DMS153 (cell line): Measurements from ENCODE around the gene PMCH.
"Not testable (repeated sequence)": the region's sequence is repeated elsewhere in the genome, so short reads cannot be mapped to it uniquely, and the experiment has no call there.

ENCODE experiments used
- DNase-seq: peaks from one replicate; lab custom pipeline; 2025; lab: John Stamatoyannopoulos, UW

The PMCH gene

GRCh38 chr12:102197789-102198188, at the start of gene PMCH:
Gene PMCH, minus strand, starts transcription at chr12:102197833. Its CDS starts 63 bp downstream, at chr12:102197770.
- no peak for DNase-seq

- not testable (repeated sequence) for DNase-seq
These were observed 43.2 kb upstream of the PMCH start for GRCh38 chr12:102240859-102241258.

GRCh38 chr12:102234599-102234998, 37.0 kb upstream of the PMCH start:
- no peak for DNase-seq

GRCh38 chr12:102232446-102232845, 34.8 kb upstream of the PMCH start:
- no peak for DNase-seq

- no peak for DNase-seq
These were observed 34.4 kb upstream of the PMCH start for GRCh38 chr12:102232036-102232435.

GRCh38 chr12:102227954-102228353, 30.3 kb upstream of the PMCH start:
- no peak for DNase-seq

- DNase-seq = no peak
These were observed 23.1 kb upstream of the PMCH start for GRCh38 chr12:102220736-102221135.

GRCh38 chr12:102215992-102216691, 18.5 kb upstream of the PMCH start:
- no peak for DNase-seq

GRCh38 chr12:102204025-102204424, 6.4 kb upstream of the PMCH start:
- DNase-seq = no peak

- no peak for DNase-seq
These were observed 4.9 kb upstream of the PMCH start for GRCh38 chr12:102202556-102202955.

GRCh38 chr12:102201436-102202061, 3.9 kb upstream of the PMCH start:
- no peak for DNase-seq

- no peak for DNase-seq
These were observed 1.8 kb downstream of the PMCH start for GRCh38 chr12:102195826-102196225.

- no peak for DNase-seq
These were observed 15.0 kb downstream of the PMCH start for GRCh38 chr12:102182635-102183034.

- no peak for DNase-seq
These were observed 22.9 kb downstream of the PMCH start for GRCh38 chr12:102174761-102175160.

- no peak for DNase-seq
These were observed 23.5 kb downstream of the PMCH start for GRCh38 chr12:102174117-102174516.

GRCh38 chr12:102172436-102172835, 25.2 kb downstream of the PMCH start:
- no peak for DNase-seq

GRCh38 chr12:102171951-102172350, 25.7 kb downstream of the PMCH start:
- no peak for DNase-seq

- DNase-seq = no peak
These were observed 27.6 kb downstream of the PMCH start for GRCh38 chr12:102169922-102170621.

- DNase-seq = no peak
These were observed 29.6 kb downstream of the PMCH start for GRCh38 chr12:102167821-102168604.

GRCh38 chr12:102163383-102163782, 34.2 kb downstream of the PMCH start:
- DNase-seq = no peak

- not testable (repeated sequence) for DNase-seq
These were observed 42.4 kb downstream of the PMCH start for GRCh38 chr12:102155206-102155605.

- not testable (repeated sequence) for DNase-seq
These were observed 50.5 kb downstream of the PMCH start for GRCh38 chr12:102147062-102147587.
